Omental fat pad (tissue), 4 donors: ENCODE measurements around the gene GNGT1. TPM values are rescaled to one million over a fixed set of nuclear protein-coding genes. Genes with fewer than 3 reads are reported as not detected.
A peak's percentile ranks its signal among the peaks of the same experiment; 100 is the strongest.
"Not testable (repeated sequence)": the region's sequence is repeated elsewhere in the genome, so short reads cannot be mapped to it uniquely, and the experiment has no call there.

Experiments used
- ATAC-seq: fragments of 150-250 bp; one replicate; pipeline ENCODE4 v1.9.1; 2016; ENCODE audit warnings: mild to moderate bottlenecking, moderate library complexity; ENCODE audit not compliant: low FRiP score
- DNase-seq: peaks from one replicate; pipeline ENCODE4 v3.0.0-alpha.2; 2019; ENCODE audit warnings: low spot score
- CTCF ChIP-seq, 3 donors: fragments of 450-650 bp; IDR thresholded peaks; one replicate each; pipeline ENCODE4 v1.5.1; 2016 to 2017; ENCODE audit warnings: antibody characterized with exemption in 3 of 3, mild to moderate bottlenecking in 3 of 3, moderate library complexity in 2 of 3
- total RNA-seq, 4 donors: library from RNA; depleted of rRNA; stranded (reverse); fragments of >200 nt; gene quantifications; one replicate each; pipeline ENCODE4 v1.1.0, GENCODE V29; 2016

GNGT1 gene
- total RNA-seq, 4 donors from 2014 or later: not detected

- peak in 1 of 3 donors; percentile 45 for TF ChIP-seq CTCF (IDR thresholded peaks at IDR 0.05)
- DNase-seq: no peak
- ATAC-seq: no peak
These were observed 3.5 kb upstream of the GNGT1 start for GRCh38 chr7:93902777-93903423.

GRCh38 chr7:93910076-93910994 is 4.0 kb downstream of the GNGT1 start:
- ATAC-seq (peak; percentile 85), DNase-seq (no peak)
- no peak for TF ChIP-seq CTCF (IDR thresholded peaks at IDR 0.05)

- DNase-seq, ATAC-seq: not testable (repeated sequence)
These were observed 4.9 kb downstream of the GNGT1 start for GRCh38 chr7:93911242-93911641.

- not testable (repeated sequence) for DNase-seq, ATAC-seq
These were observed 5.3 kb downstream of the GNGT1 start for GRCh38 chr7:93911661-93912060.

GRCh38 chr7:93913197-93913596 is 6.8 kb downstream of the GNGT1 start:
- TF ChIP-seq CTCF (IDR thresholded peaks at IDR 0.05): no peak
- no peak for DNase-seq
- no peak for ATAC-seq

- TF ChIP-seq CTCF (IDR thresholded peaks at IDR 0.05): no peak
- ATAC-seq (peak; percentile 59), DNase-seq (no peak)
These were observed 8.3 kb downstream of the GNGT1 start for GRCh38 chr7:93914581-93915066.

GRCh38 chr7:93915206-93915842 is 9.0 kb downstream of the GNGT1 start:
- not testable (repeated sequence) for DNase-seq, ATAC-seq

GRCh38 chr7:93915888-93916287 is 9.5 kb downstream of the GNGT1 start:
- ATAC-seq: peak; percentile 32
- DNase-seq: not testable (repeated sequence)

GRCh38 chr7:93916315-93916714 is 9.9 kb downstream of the GNGT1 start:
- not testable (repeated sequence) for ATAC-seq, DNase-seq
